Measurements from ENCODE around the gene PHLDB3. TPM values are rescaled to one million over a fixed set of nuclear protein-coding genes. Genes with fewer than 3 reads are reported as not detected.
A peak's percentile ranks its signal among the peaks of the same experiment; 100 is the strongest.

PHLDB3 gene
- total and polyA plus RNA-seq, 2 of the 13 experiments (the other 11 are each of a cell fraction or from before 2014, with no cell fraction given) = 11.3 to 14.5 TPM

GRCh38 chr19:43503501-43504425 is 783 bp downstream of the PHLDB3 start (continued):
- TF ChIP-seq, protein P1, sequence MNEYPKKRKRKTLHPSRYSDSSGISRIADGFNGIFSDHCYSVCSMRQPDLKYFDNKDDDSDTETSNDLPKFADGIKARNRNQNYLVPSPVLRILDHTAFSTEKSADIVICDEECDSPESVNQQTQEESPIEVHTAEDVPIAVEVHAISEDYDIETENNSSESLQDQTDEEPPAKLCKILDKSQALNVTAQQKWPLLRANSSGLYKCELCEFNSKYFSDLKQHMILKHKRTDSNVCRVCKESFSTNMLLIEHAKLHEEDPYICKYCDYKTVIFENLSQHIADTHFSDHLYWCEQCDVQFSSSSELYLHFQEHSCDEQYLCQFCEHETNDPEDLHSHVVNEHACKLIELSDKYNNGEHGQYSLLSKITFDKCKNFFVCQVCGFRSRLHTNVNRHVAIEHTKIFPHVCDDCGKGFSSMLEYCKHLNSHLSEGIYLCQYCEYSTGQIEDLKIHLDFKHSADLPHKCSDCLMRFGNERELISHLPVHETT (CRISPR knock-in tag; conservative IDR thresholded peaks at IDR 0.05) = no peak
- TF ChIP-seq ZNF546 (CRISPR knock-in tag; conservative IDR thresholded peaks at IDR 0.05) = no peak
- no peak for TF ChIP-seq SYNCRIP (IDR thresholded peaks at IDR 0.05; ENCODE audit: insufficient read depth, low read depth, low read length)
- no peak for TF ChIP-seq ZBTB42 (CRISPR knock-in tag; IDR thresholded peaks at IDR 0.05)
- TF ChIP-seq CREM (IDR thresholded peaks at IDR 0.05) = 0 out of 2 replicates have a peak, but pooled peaks have one; percentile 8
- TF ChIP-seq CREM (CRISPR knock-in tag; IDR thresholded peaks at IDR 0.05) = no peak
- 0 out of 2 replicates have a peak, but pooled peaks have one; percentile 50 for TF ChIP-seq ZNF205 (CRISPR knock-in tag; IDR thresholded peaks at IDR 0.05)
- no peak for TF ChIP-seq HNRNPUL1 (IDR thresholded peaks at IDR 0.05; ENCODE audit: low read depth, low read length)
- TF ChIP-seq ZNF749 (CRISPR knock-in tag; IDR thresholded peaks at IDR 0.05; ENCODE audit: borderline replicate concordance) = no peak; the same call in 1 of the 2 replicates
- TF ChIP-seq NKX3-1 (CRISPR knock-in tag; IDR thresholded peaks at IDR 0.05) = no peak
- TF ChIP-seq TP53 (CRISPR knock-in tag; conservative IDR thresholded peaks at IDR 0.05) = no peak
- TF ChIP-seq PHF21A (CRISPR knock-in tag; IDR thresholded peaks at IDR 0.05) = 0 out of 2 replicates have a peak, but pooled peaks have one; percentile 10
- TF ChIP-seq ZFP82 (CRISPR knock-in tag; IDR thresholded peaks at IDR 0.05; ENCODE audit: borderline replicate concordance) = no peak
- TF ChIP-seq ATF7 (IDR thresholded peaks at IDR 0.05) = no peak
- no peak for TF ChIP-seq ATF7 (CRISPR knock-in tag; IDR thresholded peaks at IDR 0.05)
- no peak; the same call in 1 of the 2 replicates for TF ChIP-seq ZNF660 (CRISPR knock-in tag; IDR thresholded peaks at IDR 0.05; ENCODE audit: borderline replicate concordance, low read depth)
- TF ChIP-seq FOSL2 (CRISPR knock-in tag; IDR thresholded peaks at IDR 0.05) = no peak
- TF ChIP-seq SMARCE1 (IDR thresholded peaks at IDR 0.05; ENCODE audit: borderline replicate concordance) = no peak
- no peak for TF ChIP-seq ZBTB1 (CRISPR knock-in tag; IDR thresholded peaks at IDR 0.05; ENCODE audit: borderline replicate concordance)
- TF ChIP-seq YEATS4 (CRISPR knock-in tag; IDR thresholded peaks at IDR 0.05; ENCODE audit: borderline replicate concordance) = peak; percentile 22
- peak; percentile 80 for TF ChIP-seq ZNF781 (CRISPR knock-in tag; IDR thresholded peaks at IDR 0.05; ENCODE audit: borderline replicate concordance, not compliant biosample characterization)
- TF ChIP-seq, protein P2, sequence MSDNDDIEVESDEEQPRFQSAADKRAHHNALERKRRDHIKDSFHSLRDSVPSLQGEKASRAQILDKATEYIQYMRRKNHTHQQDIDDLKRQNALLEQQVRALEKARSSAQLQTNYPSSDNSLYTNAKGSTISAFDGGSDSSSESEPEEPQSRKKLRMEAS (IDR thresholded peaks at IDR 0.05) = peak; percentile 46
- TF ChIP-seq, protein P3, sequence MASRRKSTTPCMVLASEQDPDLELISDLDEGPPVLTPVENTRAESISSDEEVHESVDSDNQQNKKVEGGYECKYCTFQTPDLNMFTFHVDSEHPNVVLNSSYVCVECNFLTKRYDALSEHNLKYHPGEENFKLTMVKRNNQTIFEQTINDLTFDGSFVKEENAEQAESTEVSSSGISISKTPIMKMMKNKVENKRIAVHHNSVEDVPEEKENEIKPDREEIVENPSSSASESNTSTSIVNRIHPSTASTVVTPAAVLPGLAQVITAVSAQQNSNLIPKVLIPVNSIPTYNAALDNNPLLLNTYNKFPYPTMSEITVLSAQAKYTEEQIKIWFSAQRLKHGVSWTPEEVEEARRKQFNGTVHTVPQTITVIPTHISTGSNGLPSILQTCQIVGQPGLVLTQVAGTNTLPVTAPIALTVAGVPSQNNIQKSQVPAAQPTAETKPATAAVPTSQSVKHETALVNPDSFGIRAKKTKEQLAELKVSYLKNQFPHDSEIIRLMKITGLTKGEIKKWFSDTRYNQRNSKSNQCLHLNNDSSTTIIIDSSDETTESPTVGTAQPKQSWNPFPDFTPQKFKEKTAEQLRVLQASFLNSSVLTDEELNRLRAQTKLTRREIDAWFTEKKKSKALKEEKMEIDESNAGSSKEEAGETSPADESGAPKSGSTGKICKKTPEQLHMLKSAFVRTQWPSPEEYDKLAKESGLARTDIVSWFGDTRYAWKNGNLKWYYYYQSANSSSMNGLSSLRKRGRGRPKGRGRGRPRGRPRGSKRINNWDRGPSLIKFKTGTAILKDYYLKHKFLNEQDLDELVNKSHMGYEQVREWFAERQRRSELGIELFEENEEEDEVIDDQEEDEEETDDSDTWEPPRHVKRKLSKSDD (CRISPR knock-in tag; IDR thresholded peaks at IDR 0.05; ENCODE audit: low read depth) = peak; percentile 16; the same call in 1 of the 2 replicates
- TF ChIP-seq ZNF598 (CRISPR knock-in tag; IDR thresholded peaks at IDR 0.05; ENCODE audit: borderline replicate concordance) = 0 out of 2 replicates have a peak, but pooled peaks have one; percentile 24
- TF ChIP-seq ZNF333 (CRISPR knock-in tag; IDR thresholded peaks at IDR 0.05; ENCODE audit: borderline replicate concordance) = no peak
- TF ChIP-seq, protein P4, sequence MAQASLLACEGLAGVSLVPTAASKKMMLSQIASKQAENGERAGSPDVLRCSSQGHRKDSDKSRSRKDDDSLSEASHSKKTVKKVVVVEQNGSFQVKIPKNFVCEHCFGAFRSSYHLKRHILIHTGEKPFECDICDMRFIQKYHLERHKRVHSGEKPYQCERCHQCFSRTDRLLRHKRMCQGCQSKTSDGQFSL (CRISPR knock-in tag; IDR thresholded peaks at IDR 0.05) = peak; percentile 87
- TF ChIP-seq KMT2A (CRISPR knock-in tag; IDR thresholded peaks at IDR 0.05) = no peak; the same call in 1 of the 2 replicates
